Activated CD4-positive, alpha-beta T cell treated with anti-CD3 and anti-CD28 coated beads, Interleukin-2, amount 10 ng/mL, durations not matched to agents 24 days and 14 days (primary cell): ENCODE results near the gene IQGAP2. TPM values are rescaled to one million over a fixed set of nuclear protein-coding genes. Genes with fewer than 3 reads are reported as not detected.

Experiments
- DNase-seq: peaks from one replicate; pipeline ENCODE4 v3.0.0; 2022
- H3K27ac Mint-ChIP-seq: one replicate; pipeline ENCODE4 v1.8.0; 2022; ENCODE audit warnings: mild to moderate bottlenecking, mixed read lengths
- H3K27me3 Mint-ChIP-seq: one replicate; pipeline ENCODE4 v1.8.0; 2022; ENCODE audit warnings: mixed read lengths
- H3K36me3 Mint-ChIP-seq: one replicate; pipeline ENCODE4 v1.8.0; 2022; ENCODE audit warnings: low read depth, mild to moderate bottlenecking, mixed read lengths
- H3K4me1 Mint-ChIP-seq: one replicate; pipeline ENCODE4 v1.8.0; 2021; ENCODE audit warnings: mixed read lengths
- H3K4me3 Mint-ChIP-seq: one replicate; pipeline ENCODE4 v1.8.0; 2022; ENCODE audit warnings: mild to moderate bottlenecking, moderate library complexity, mixed read lengths
- H3K9me3 Mint-ChIP-seq: one replicate; pipeline ENCODE4 v1.8.0; 2021; ENCODE audit warnings: mixed read lengths
- intact Hi-C: fragments of 100-400 bp; cut with micrococcal nuclease; formaldehyde crosslinking; loops from one replicate; pipeline ENCODE4 v1.15.1; 2023
- total RNA-seq: library from RNA; stranded (reverse); gene quantifications from 2 replicates; pipeline ENCODE4 v1.2.3, GENCODE V29; 2022

IQGAP2 gene
- total RNA-seq, 1 donor from 2014 or later, result 37.3 TPM

GRCh38 chr5:76582230-76583162 lies 179.4 kb downstream of the IQGAP2 start:
- intact Hi-C loops, result loop anchor here (1.0 to 5.0 kb wide), 3 partner anchors 35 to 245 kb away; partner anchors contain the start of gene IQGAP2
- H3K27me3 Mint-ChIP-seq, result no peaks in the 10 kb centered on the region
- H3K27ac Mint-ChIP-seq, result peak overlapping the region; percentile 62
- H3K36me3 Mint-ChIP-seq, result peaks cover 5% of the 10 kb centered on the region
- H3K9me3 Mint-ChIP-seq, result no peaks in the 10 kb centered on the region
- peaks cover 25% of the 10 kb centered on the region for H3K4me1 Mint-ChIP-seq
- H3K4me3 Mint-ChIP-seq, result no peak overlapping the region
- DNase-seq, result no peak

GRCh38 chr5:76583163-76584047 lies 180.3 kb downstream of the IQGAP2 start:
- no peak for DNase-seq
- no peaks in the 10 kb centered on the region for H3K27me3 Mint-ChIP-seq
- H3K27ac Mint-ChIP-seq, result peak overlapping the region; percentile 58
- intact Hi-C loops, result loop anchor here (1.0 to 5.0 kb wide), 2 partner anchors 180 to 246 kb away; partner anchors contain the start of gene IQGAP2
- no peaks in the 10 kb centered on the region for H3K9me3 Mint-ChIP-seq
- peaks cover 23% of the 10 kb centered on the region for H3K4me1 Mint-ChIP-seq
- no peak overlapping the region for H3K4me3 Mint-ChIP-seq
- H3K36me3 Mint-ChIP-seq, result peaks cover 2% of the 10 kb centered on the region

GRCh38 chr5:76585783-76586217 lies 182.7 kb downstream of the IQGAP2 start:
- peaks cover 21% of the 10 kb centered on the region for H3K4me1 Mint-ChIP-seq
- peaks cover 15% of the 10 kb centered on the region for H3K36me3 Mint-ChIP-seq
- no peaks in the 10 kb centered on the region for H3K27me3 Mint-ChIP-seq
- no peaks in the 10 kb centered on the region for H3K9me3 Mint-ChIP-seq
- no peak overlapping the region for H3K27ac Mint-ChIP-seq
- no peak for DNase-seq
- no peak overlapping the region for H3K4me3 Mint-ChIP-seq
- intact Hi-C loops, result no loop called here

- H3K27ac Mint-ChIP-seq, result no peak overlapping the region
- no peak overlapping the region for H3K4me3 Mint-ChIP-seq
- H3K4me1 Mint-ChIP-seq, result peaks cover 17% of the 10 kb centered on the region
- peaks cover 21% of the 10 kb centered on the region for H3K36me3 Mint-ChIP-seq
- DNase-seq, result no peak
- no peaks in the 10 kb centered on the region for H3K27me3 Mint-ChIP-seq
- intact Hi-C loops, result no loop called here
- no peaks in the 10 kb centered on the region for H3K9me3 Mint-ChIP-seq
These were observed 183.4 kb downstream of the IQGAP2 start for GRCh38 chr5:76586531-76586930.

GRCh38 chr5:76590027-76590426 lies 186.9 kb downstream of the IQGAP2 start:
- H3K36me3 Mint-ChIP-seq, result peaks cover 48% of the 10 kb centered on the region
- no peak overlapping the region for H3K4me3 Mint-ChIP-seq
- peaks cover 5% of the 10 kb centered on the region for H3K4me1 Mint-ChIP-seq
- intact Hi-C loops, result no loop called here
- H3K27me3 Mint-ChIP-seq, result no peaks in the 10 kb centered on the region
- no peaks in the 10 kb centered on the region for H3K9me3 Mint-ChIP-seq
- DNase-seq, result no peak
- no peak overlapping the region for H3K27ac Mint-ChIP-seq

- Mint-ChIP-seq H3K36me3 (peaks cover 53% of the 10 kb centered on the region), H3K4me3 (no peak overlapping the region), H3K4me1 (peaks cover 5% of the 10 kb centered on the region), H3K27ac (no peak overlapping the region), H3K27me3 (no peaks in the 10 kb centered on the region), H3K9me3 (no peaks in the 10 kb centered on the region)
- intact Hi-C loops, result no loop called here
- no peak for DNase-seq
These were observed 188.3 kb downstream of the IQGAP2 start for GRCh38 chr5:76591366-76591765.

- H3K9me3 Mint-ChIP-seq, result no peaks in the 10 kb centered on the region
- no peak overlapping the region for H3K4me3 Mint-ChIP-seq
- H3K4me1 Mint-ChIP-seq, result peaks cover 5% of the 10 kb centered on the region
- no peak overlapping the region for H3K27ac Mint-ChIP-seq
- no peaks in the 10 kb centered on the region for H3K27me3 Mint-ChIP-seq
- DNase-seq, result no peak
- H3K36me3 Mint-ChIP-seq, result peaks cover 63% of the 10 kb centered on the region
- intact Hi-C loops, result no loop called here
These were observed 189.6 kb downstream of the IQGAP2 start for GRCh38 chr5:76592692-76593091.

- intact Hi-C loops, result no loop called here
- Mint-ChIP-seq H3K27me3 (no peaks in the 10 kb centered on the region), H3K9me3 (no peaks in the 10 kb centered on the region), H3K4me1 (peaks cover 5% of the 10 kb centered on the region), H3K36me3 (peaks cover 64% of the 10 kb centered on the region), H3K4me3 (no peak overlapping the region), H3K27ac (no peak overlapping the region)
- DNase-seq, result no peak
These were observed 191.0 kb downstream of the IQGAP2 start for GRCh38 chr5:76594107-76594506.

GRCh38 chr5:76595755-76596481 lies 192.8 kb downstream of the IQGAP2 start:
- intact Hi-C loops, result no loop called here
- H3K36me3 Mint-ChIP-seq, result peaks cover 56% of the 10 kb centered on the region
- peaks cover 2% of the 10 kb centered on the region for H3K4me1 Mint-ChIP-seq
- H3K4me3 Mint-ChIP-seq, result no peak overlapping the region
- no peaks in the 10 kb centered on the region for H3K9me3 Mint-ChIP-seq
- H3K27me3 Mint-ChIP-seq, result no peaks in the 10 kb centered on the region
- no peak for DNase-seq
- no peak overlapping the region for H3K27ac Mint-ChIP-seq

- intact Hi-C loops, result no loop called here
- no peak overlapping the region for H3K4me3 Mint-ChIP-seq
These were observed 195.4 kb downstream of the IQGAP2 start for GRCh38 chr5:76598531-76598930.

GRCh38 chr5:76600716-76601115 lies 197.6 kb downstream of the IQGAP2 start:
- DNase-seq, result no peak
- Mint-ChIP-seq H3K9me3 (no peaks in the 10 kb centered on the region), H3K4me1 (peaks cover 7% of the 10 kb centered on the region), H3K4me3 (no peak overlapping the region), H3K27me3 (no peaks in the 10 kb centered on the region), H3K27ac (no peak overlapping the region), H3K36me3 (peaks cover 50% of the 10 kb centered on the region)
- intact Hi-C loops, result loop anchor here (1.0 to 10.0 kb wide), 3 partner anchors 41 to 174 kb away; partner anchors contain the start of gene F2R

More at GRCh38 chr5:76598531-76598930, 195.4 kb downstream of the IQGAP2 start:
- H3K9me3 Mint-ChIP-seq, result no peaks in the 10 kb centered on the region
- H3K4me1 Mint-ChIP-seq, result peaks cover 8% of the 10 kb centered on the region
- DNase-seq, result no peak
- H3K36me3 Mint-ChIP-seq, result peaks cover 44% of the 10 kb centered on the region
- no peak overlapping the region for H3K27ac Mint-ChIP-seq
- no peaks in the 10 kb centered on the region for H3K27me3 Mint-ChIP-seq

- Mint-ChIP-seq H3K4me3 (no peak overlapping the region), H3K36me3 (peaks cover 47% of the 10 kb centered on the region), H3K27me3 (no peaks in the 10 kb centered on the region), H3K27ac (no peak overlapping the region), H3K9me3 (no peaks in the 10 kb centered on the region), H3K4me1 (peaks cover 9% of the 10 kb centered on the region)
- intact Hi-C loops, result loop anchor here (1.0 to 10.0 kb wide), 3 partner anchors 40 to 173 kb away; partner anchors contain the start of gene F2R
- DNase-seq, result peak; percentile 79
These were observed 198.4 kb downstream of the IQGAP2 start for GRCh38 chr5:76601470-76601869.

- Mint-ChIP-seq H3K9me3 (no peaks in the 10 kb centered on the region), H3K27ac (no peak overlapping the region), H3K4me1 (peaks cover 13% of the 10 kb centered on the region), H3K4me3 (no peak overlapping the region), H3K36me3 (peaks cover 48% of the 10 kb centered on the region), H3K27me3 (no peaks in the 10 kb centered on the region)
- intact Hi-C loops, result loop anchor here (10.0 kb wide), 1 partner anchor 113 kb away; the partner anchor contains the start of gene F2R
- no peak for DNase-seq
These were observed 199.1 kb downstream of the IQGAP2 start for GRCh38 chr5:76602094-76602726.
